ENCODE results near the gene FAM163B.

DNA sequence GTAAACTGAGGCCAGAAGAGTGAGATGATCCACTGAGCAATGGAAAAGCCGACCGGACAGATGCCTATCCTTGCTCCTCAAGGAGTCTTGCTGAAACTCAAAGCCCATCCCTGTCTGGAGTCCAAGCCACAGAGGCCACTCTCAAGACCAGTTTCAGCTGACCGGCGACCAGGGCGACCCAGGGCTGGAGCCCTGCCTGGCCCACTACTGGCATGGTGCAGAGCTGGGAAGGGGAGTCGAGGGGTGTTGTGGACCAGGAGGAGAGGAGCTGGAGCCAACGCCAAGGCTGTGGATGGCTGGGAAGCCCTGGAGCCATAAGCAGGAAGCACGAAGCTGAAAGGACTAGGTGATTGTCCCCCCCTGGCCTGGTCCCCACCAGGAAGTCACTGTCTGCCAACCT lies 22.1 kb downstream of the FAM163B start:
- TF ChIP-seq, protein P1, sequence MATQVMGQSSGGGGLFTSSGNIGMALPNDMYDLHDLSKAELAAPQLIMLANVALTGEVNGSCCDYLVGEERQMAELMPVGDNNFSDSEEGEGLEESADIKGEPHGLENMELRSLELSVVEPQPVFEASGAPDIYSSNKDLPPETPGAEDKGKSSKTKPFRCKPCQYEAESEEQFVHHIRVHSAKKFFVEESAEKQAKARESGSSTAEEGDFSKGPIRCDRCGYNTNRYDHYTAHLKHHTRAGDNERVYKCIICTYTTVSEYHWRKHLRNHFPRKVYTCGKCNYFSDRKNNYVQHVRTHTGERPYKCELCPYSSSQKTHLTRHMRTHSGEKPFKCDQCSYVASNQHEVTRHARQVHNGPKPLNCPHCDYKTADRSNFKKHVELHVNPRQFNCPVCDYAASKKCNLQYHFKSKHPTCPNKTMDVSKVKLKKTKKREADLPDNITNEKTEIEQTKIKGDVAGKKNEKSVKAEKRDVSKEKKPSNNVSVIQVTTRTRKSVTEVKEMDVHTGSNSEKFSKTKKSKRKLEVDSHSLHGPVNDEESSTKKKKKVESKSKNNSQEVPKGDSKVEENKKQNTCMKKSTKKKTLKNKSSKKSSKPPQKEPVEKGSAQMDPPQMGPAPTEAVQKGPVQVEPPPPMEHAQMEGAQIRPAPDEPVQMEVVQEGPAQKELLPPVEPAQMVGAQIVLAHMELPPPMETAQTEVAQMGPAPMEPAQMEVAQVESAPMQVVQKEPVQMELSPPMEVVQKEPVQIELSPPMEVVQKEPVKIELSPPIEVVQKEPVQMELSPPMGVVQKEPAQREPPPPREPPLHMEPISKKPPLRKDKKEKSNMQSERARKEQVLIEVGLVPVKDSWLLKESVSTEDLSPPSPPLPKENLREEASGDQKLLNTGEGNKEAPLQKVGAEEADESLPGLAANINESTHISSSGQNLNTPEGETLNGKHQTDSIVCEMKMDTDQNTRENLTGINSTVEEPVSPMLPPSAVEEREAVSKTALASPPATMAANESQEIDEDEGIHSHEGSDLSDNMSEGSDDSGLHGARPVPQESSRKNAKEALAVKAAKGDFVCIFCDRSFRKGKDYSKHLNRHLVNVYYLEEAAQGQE (IDR thresholded peaks at IDR 0.05), result no peak
- TF ChIP-seq, protein P2, sequence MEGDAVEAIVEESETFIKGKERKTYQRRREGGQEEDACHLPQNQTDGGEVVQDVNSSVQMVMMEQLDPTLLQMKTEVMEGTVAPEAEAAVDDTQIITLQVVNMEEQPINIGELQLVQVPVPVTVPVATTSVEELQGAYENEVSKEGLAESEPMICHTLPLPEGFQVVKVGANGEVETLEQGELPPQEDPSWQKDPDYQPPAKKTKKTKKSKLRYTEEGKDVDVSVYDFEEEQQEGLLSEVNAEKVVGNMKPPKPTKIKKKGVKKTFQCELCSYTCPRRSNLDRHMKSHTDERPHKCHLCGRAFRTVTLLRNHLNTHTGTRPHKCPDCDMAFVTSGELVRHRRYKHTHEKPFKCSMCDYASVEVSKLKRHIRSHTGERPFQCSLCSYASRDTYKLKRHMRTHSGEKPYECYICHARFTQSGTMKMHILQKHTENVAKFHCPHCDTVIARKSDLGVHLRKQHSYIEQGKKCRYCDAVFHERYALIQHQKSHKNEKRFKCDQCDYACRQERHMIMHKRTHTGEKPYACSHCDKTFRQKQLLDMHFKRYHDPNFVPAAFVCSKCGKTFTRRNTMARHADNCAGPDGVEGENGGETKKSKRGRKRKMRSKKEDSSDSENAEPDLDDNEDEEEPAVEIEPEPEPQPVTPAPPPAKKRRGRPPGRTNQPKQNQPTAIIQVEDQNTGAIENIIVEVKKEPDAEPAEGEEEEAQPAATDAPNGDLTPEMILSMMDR (IDR thresholded peaks at IDR 0.05; ENCODE audit: low read depth, low read length, missing input control), result no peak
- TF ChIP-seq RAD21 (IDR thresholded peaks at IDR 0.05), result no peak
- no peak for TF ChIP-seq YY1 (IDR thresholded peaks at IDR 0.05)
- TF ChIP-seq NR2F2 (IDR thresholded peaks at IDR 0.05), result no peak
- no peak for TF ChIP-seq TAF1 (conservative IDR thresholded peaks at IDR 0.05)
- TF ChIP-seq, protein P3, sequence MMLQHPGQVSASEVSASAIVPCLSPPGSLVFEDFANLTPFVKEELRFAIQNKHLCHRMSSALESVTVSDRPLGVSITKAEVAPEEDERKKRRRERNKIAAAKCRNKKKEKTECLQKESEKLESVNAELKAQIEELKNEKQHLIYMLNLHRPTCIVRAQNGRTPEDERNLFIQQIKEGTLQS (IDR thresholded peaks at IDR 0.05), result no peak

All from liver (tissue), 3 donors.